ENCODE results near the gene UGGT1.

- TF ChIP-seq POLR2AphosphoS5 (IDR thresholded peaks at IDR 0.05) (no peak), EP300 (IDR thresholded peaks at IDR 0.05) (no peak), CTCF (IDR thresholded peaks at IDR 0.05) (no peak), POLR2A (IDR thresholded peaks at IDR 0.05) (no peak)
Observed at GRCh38 chr2:128090575-128090944, 440 bp upstream of the UGGT1 start.
